GM21423 (cell line): ENCODE results near the gene NRDE2.
"Not testable (repeated sequence)": the region's sequence is repeated elsewhere in the genome, so short reads cannot be mapped to it uniquely, and the experiment has no call there.

ENCODE experiments used
- ATAC-seq: cut with Tn5 transposase; IDR thresholded peaks from one replicate; pipeline ENCODE4 v1.9.1; 2021; ENCODE audit warnings: mild to moderate bottlenecking, moderate library complexity; ENCODE audit not compliant: unreplicated experiment

The NRDE2 gene

DNA sequence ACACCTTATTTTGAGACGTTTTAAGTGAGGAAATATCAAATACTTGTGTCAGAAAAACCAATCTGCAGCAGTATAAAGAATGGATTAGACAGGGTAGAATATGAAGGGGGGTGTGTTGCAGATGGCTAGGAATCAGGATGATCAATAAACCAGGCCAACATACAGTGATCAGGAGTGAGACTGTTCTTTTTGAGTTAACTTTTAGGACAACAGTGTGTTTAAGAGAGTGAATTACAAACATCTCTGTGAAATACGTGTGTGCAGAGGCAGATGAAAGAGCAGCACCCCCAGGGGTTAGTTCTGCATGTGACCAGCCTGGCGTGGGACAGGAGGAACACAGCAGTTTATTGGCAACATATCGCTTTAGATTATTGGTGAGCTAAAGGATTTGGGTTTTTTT, 10.6 kb upstream of the NRDE2 start:
- no peak for ATAC-seq

- no peak for ATAC-seq
Observed at GRCh38 chr14:90341784-90342183, 10.0 kb upstream of the NRDE2 start.

- not testable (repeated sequence) for ATAC-seq
Observed at GRCh38 chr14:90341232-90341631, 9.5 kb upstream of the NRDE2 start.

GRCh38 chr14:90336985-90337384, 5.2 kb upstream of the NRDE2 start:
- no peak for ATAC-seq

DNA sequence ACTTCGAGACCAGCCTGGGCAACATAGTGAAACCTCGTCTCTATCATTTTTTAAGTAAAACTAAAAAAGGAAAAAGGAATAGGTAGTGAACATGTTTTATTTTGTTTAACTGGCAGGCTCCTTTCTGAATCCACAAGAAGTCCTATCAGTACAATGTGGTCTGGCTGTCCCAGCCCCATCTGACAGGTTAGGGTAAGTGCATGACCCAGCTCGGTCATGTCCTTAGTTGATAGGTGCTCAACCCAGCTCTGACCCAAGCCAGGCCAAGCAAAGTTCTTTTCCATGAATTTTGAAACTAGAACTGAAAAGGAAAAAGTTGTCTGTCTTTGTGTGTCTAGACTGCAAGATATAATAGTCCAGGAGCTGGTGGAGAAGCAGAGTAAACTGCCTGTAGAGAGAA, 4.7 kb upstream of the NRDE2 start:
- no peak for ATAC-seq

- peak; percentile 12 for ATAC-seq
Observed at GRCh38 chr14:90332271-90332584, 487 bp upstream of the NRDE2 start.

GRCh38 chr14:90330203-90331196, 1.2 kb downstream of the NRDE2 start:
- ATAC-seq: no peak

DNA sequence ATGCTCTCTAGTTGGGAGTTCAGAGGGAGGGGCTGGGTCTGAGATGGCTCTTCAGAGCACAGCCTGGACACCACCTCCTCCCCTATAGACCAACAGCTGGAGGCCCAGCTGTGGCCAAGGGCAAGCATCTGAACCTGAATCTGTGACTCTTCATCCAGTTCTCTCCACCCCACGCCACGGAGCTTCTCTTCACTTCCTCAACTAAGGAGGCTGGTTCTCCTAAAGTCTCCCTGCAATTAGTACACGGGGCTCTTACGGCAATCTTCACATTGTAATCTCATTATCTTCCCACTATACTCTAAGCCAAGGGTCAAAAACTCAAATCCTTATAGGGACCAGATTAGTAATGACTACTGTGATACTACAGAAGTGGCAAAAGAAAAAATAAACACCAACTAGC, 9.8 kb downstream of the NRDE2 start:
- ATAC-seq: no peak

DNA sequence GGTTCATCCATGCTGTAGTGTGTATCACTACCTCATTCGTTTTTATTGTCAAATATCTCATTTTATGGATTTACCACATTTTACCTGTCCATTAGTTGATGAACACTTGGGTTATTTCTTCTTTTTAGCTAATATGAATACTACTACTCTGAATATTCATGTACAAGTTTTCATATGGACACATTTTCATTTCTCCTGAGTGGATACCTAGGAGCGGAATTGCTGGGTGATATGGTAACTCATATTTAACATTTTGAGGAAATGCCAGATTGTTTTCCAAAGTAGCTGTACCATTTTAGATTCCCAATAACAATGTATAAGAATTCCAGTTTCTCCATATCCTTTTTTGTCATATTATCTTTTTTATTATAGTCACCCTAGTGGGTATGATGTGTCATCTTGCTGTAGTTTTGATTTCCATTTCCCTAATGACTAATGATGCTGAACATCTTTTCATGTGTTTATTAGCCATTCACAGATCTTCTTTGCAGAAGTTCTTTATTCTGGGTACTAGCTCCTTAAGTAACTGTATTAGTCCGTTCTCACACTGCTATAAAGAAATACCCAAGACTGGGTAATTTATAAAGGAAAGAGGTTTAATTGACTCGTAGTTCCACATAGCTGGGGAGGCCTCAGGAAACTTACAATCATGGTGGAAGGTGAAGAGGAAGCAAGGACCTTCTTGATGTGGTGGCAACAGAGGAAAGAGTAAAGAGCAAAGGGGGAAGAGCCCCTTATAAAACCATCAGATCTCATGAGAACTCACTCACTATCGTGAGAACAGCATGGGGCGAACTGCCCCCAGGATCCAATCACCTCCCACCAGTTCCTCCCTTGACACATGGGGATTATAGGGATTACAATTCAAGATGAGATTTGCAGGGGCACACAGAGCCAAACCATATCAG, 11.9 kb downstream of the NRDE2 start:
- ATAC-seq: no peak

DNA sequence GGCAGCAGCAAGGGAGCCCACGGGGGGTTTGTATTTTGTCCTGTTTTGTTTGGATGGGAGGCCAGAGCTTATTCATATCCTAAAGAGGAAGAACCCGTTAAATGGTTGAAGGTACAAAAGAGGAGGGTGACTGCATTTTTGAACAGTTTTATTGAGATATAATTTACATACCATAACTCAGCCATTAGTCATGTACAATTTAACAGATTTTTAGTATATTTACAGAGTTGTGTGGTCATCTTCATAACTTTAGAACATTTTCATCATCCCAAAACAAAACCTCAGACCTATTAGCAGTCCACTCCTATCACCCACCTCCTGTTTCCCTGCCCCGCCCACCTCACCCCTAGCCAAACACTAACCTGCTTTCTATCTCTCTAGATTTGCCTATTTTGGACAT, 12.6 kb downstream of the NRDE2 start:
- ATAC-seq: no peak

GRCh38 chr14:90318016-90318415, 13.7 kb downstream of the NRDE2 start:
- no peak for ATAC-seq

- ATAC-seq: no peak
Observed at GRCh38 chr14:90317286-90317685, 14.5 kb downstream of the NRDE2 start.

DNA sequence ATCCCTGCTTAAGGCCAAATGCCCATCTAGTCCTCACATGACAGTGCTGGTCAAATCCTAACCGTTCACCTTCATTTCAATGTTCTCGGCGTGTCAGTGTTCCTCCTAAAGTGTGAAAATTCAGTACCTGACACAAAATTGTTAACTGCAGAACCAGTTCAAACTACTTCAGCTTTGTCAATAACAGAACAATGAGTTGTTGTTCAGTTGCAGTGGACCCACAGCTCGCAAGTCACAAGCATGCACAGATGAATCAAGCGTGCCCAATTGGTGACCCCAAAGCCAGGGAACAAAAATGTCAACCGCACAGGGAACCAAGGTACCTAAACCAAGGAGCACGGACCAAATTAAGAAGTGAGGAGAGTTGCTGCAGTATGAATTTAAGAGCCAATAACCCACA, 23.2 kb downstream of the NRDE2 start:
- ATAC-seq: no peak

DNA sequence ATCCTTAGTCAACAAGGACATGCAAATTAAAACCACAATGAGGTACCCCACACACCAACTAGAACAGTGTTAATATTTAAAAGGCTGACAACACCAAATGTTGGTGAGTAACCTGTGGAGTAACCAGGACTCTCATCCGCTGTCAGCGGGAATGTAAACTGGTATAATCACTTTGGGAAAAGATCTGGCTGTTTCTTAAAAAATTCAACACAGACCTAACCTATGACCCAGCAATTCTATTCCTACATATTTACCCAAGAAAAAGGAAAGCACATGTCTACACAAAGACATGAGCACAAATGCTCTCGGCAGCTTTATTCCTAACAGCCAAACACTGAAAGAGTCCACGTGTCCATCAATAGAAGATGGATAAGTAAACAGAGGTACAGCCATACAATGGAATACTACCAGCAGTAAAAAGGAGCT, 26.6 kb downstream of the NRDE2 start:
- no peak for ATAC-seq

GRCh38 chr14:90304502-90304901, 27.2 kb downstream of the NRDE2 start:
- ATAC-seq: no peak

DNA sequence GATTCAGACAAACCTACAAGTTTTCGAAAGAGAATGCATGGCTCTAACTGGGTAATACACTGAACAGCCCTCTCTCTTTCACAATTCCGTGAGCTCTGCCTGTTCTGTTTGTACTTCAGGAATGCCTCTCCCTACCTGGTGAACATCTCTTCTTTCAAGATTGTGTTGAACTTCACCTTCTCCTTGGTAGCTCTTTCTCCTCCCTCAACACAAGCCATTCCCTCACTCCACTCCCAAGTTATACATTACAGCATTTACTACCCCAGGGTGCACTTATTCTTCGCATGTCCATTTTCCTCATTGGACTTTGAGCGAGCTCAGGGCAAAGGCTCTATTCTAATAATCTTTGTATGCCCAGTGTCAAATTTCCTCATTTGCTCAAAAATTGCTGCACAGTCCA, 28.3 kb downstream of the NRDE2 start:
- ATAC-seq: no peak

DNA sequence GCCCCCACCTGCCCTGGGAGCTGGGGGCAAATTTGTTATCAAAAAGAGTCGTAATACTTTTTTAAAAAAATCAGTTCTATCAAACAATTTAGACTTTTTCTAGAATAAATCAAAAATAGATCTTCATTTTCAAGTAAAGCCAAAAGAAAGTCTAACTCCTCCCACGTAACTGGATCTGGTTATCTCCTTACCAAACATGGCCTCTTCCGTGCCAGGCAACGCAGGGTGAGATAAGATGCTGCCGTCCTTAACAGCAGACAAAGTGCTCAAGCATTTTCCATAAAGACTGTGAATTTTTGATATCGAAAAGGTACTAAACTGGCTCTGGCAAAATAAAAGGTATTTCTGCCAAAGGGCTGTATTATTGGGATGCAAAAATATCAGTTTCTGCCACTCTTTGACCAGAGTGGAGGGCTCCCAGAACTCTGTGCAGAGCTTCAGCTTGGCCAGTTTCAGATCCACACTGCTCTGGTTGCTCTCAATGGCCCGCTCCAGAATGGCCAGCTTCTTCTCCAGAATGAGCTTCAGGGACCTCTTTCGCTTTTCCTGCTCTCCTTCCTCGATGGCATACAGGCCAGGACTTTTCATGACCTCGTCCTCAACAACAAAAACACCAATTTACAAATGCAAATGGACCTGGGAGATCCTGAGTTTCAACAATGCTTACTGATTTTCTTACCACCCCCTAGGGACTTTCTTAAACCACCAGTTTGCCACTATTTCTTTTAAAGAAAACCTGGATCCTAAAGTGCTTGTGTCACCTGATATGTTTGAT, 29.0 kb downstream of the NRDE2 start:
- ATAC-seq: no peak

GRCh38 chr14:90301668-90302090, 30.1 kb downstream of the NRDE2 start:
- no peak for ATAC-seq

DNA sequence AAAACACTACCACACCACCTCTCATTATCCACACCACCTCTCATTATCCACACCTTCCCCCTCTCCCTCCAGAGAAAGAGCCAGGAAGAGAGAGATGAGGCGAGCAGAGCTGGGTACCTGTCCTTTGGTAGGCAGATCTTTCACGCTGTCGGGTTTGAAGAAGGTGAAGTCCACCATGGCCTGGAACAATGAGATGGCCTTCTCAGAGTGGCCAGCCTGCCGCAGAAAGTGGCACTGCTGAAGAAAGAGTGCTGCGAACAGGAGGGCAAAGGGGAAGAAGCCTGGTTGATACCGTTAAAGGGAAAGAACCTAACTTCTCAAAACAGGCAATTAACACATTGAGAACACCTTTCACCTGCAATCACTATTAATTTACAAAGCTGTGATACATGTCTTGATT, 30.6 kb downstream of the NRDE2 start:
- no peak for ATAC-seq

DNA sequence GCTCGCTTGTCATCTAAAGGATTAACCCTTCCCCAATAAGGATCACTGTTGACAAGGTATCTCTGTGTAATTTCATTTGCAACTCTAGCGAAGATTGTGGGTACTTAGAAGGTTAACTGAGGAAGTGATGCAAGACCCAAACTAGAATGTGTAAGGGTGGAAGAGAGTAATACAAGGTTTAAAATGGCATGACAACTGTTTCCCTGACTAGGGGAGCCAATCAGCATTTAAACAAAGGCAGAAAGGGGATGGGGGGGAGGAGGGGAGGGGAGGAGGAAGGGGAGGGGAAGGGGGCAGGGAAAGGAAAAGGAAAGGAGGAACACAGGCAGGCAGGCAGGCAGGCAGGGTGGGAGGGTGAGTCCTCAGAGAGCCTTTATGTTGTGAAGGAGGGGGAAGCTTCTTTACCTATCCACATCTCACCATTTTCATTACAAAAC, 31.1 kb downstream of the NRDE2 start:
- no peak for ATAC-seq

DNA sequence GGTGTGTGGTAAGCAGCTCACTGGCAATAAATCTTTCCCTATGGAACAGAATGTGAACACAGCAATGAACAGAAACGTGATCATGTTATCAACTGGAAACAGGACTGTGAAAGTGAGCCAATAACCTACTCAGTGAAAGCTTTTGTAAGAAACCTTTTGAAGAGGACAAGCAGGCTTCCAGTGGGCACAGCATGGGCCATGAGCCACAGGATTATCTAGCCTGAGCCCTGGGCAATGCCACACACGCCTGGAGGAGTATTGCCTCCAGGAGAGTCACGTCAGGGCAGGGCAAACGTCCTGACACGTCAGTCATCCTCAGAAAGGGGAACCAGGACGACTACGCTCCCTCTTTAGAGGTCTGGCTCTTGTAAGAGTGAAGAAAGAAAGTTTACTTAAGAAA, 32.3 kb downstream of the NRDE2 start:
- ATAC-seq: no peak
